Stomach (tissue), 4 donors: ENCODE results near the gene HECW1.

ENCODE experiments used
- POLR2A ChIP-seq, 4 donors: fragments of 450-650 bp; IDR thresholded peaks; one replicate each; pipeline ENCODE4 v1.6.1; 2016; ENCODE audit warnings: antibody characterized with exemption in 4 of 4, control low read depth in 2 of 4, mild to moderate bottlenecking in 1 of 4, moderate library complexity in 1 of 4
- TF ChIP-seq, protein P1 (sequence below), 7 experiments: fragments of 450-650 bp in 4 of 7; fragments of 200-600 bp in 3 of 7; sonication (generic) in 3 of 7; IDR thresholded peaks; one replicate each; pipeline ENCODE4 v1.5.1; 2016 to 2019; ENCODE audit warnings: antibody characterized with exemption in 7 of 7, control low read depth in 2 of 7, mild to moderate bottlenecking in 1 of 7

DNA sequence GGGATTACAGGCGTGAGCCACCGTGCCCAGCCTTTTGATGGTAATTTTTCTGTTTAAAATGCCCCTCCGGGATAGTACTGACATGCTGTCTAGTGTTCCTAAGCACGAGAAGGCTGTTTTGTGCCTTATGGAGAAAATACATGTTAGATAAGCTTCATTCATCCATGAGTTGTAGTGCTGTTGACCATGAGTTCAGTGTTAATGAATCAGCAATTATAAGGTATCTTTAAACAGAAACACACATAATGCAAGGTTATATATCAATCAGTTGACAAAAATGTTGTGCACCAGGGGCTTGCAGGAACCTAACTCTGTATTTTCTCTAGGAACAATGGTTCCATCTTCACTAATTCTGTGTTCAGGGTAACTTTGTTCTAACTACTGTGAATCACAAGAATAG lies 30.8 kb upstream of the HECW1 start:
- TF ChIP-seq, protein P1, sequence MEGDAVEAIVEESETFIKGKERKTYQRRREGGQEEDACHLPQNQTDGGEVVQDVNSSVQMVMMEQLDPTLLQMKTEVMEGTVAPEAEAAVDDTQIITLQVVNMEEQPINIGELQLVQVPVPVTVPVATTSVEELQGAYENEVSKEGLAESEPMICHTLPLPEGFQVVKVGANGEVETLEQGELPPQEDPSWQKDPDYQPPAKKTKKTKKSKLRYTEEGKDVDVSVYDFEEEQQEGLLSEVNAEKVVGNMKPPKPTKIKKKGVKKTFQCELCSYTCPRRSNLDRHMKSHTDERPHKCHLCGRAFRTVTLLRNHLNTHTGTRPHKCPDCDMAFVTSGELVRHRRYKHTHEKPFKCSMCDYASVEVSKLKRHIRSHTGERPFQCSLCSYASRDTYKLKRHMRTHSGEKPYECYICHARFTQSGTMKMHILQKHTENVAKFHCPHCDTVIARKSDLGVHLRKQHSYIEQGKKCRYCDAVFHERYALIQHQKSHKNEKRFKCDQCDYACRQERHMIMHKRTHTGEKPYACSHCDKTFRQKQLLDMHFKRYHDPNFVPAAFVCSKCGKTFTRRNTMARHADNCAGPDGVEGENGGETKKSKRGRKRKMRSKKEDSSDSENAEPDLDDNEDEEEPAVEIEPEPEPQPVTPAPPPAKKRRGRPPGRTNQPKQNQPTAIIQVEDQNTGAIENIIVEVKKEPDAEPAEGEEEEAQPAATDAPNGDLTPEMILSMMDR (IDR thresholded peaks at IDR 0.05) = no peak
- no peak for TF ChIP-seq POLR2A (IDR thresholded peaks at IDR 0.05)
